OCI-LY7 (cell line): ENCODE data around the gene MRPL18. TPM values are rescaled to one million over a fixed set of nuclear protein-coding genes. Genes with fewer than 3 reads are reported as not detected.
"Not testable (repeated sequence)": the region's sequence is repeated elsewhere in the genome, so short reads cannot be mapped to it uniquely, and the experiment has no call there.

Experiments used
- BruUV-seq: library from RNA; stranded (reverse); fragments of 400-500 nt; replicated peaks from 2 replicates; lab custom pipeline; 2021; lab: Mats Ljungman, UMichigan
- CTCF ChIA-PET: fragments of 300-600 bp; sonication (Branson Sonifier 250); formaldehyde crosslinking; loops from one replicate; lab custom pipeline; 2022; ENCODE audit warnings: antibody characterized with exemption; ENCODE audit not compliant: unreplicated experiment; lab: Charles Lee
- POLR2A ChIA-PET: fragments of 300-600 bp; sonication (Branson Sonifier 250); formaldehyde crosslinking; loops from one replicate; lab custom pipeline; 2022; ENCODE audit warnings: antibody characterized with exemption; lab: Charles Lee
- DNase-seq: peaks from one replicate; pipeline ENCODE4 v3.0.0-alpha.2; 2015; ENCODE audit warnings: low spot score
- H2AFZ ChIP-seq: fragments of 200-600 bp; sonication (generic), shearing (Covaris generic); 2 replicates; pipeline ENCODE4 v1.6.1; 2014; ENCODE audit warnings: mild to moderate bottlenecking, antibody characterized with exemption, low read length, moderate library complexity
- H3K27ac ChIP-seq: fragments of 200-600 bp; sonication (generic); 2 replicates; pipeline ENCODE4 v1.5.1; 2014; ENCODE audit warnings: mixed run types, low read depth, mild to moderate bottlenecking, moderate library complexity, low read length, inconsistent platforms; ENCODE audit not compliant: poor library complexity, severe bottlenecking
- H3K36me3 ChIP-seq: fragments of 200-600 bp; sonication (generic); 2 replicates; pipeline ENCODE4 v1.6.1; 2014; ENCODE audit warnings: mild to moderate bottlenecking, antibody characterized with exemption, low read length, moderate library complexity, mixed read lengths; ENCODE audit not compliant: insufficient read depth
- H3K4me1 ChIP-seq: fragments of 200-600 bp; sonication (generic); 2 replicates; pipeline ENCODE4 v1.5.1; 2014; ENCODE audit warnings: mild to moderate bottlenecking, low read length; ENCODE audit not compliant: insufficient read depth, poor library complexity, severe bottlenecking
- H3K4me2 ChIP-seq: fragments of 200-600 bp; sonication (generic); 2 replicates; pipeline ENCODE4 v1.6.1; 2014; ENCODE audit warnings: mild to moderate bottlenecking, low read length
- H3K4me3 ChIP-seq: fragments of 200-600 bp; sonication (generic); 2 replicates; pipeline ENCODE4 v1.5.1; 2014; ENCODE audit warnings: mild to moderate bottlenecking, low read depth, low read length; ENCODE audit not compliant: poor library complexity, severe bottlenecking
- H3K79me2 ChIP-seq: fragments of 200-600 bp; sonication (generic); 2 replicates; pipeline ENCODE4 v1.6.1; 2016; ENCODE audit warnings: low read depth, mild to moderate bottlenecking, low read length, moderate library complexity, mixed read lengths; ENCODE audit not compliant: insufficient read depth
- H3K9me2 ChIP-seq: fragments of 200-600 bp; sonication (generic); 2 replicates; pipeline ENCODE4 v1.6.1; 2016; ENCODE audit warnings: mild to moderate bottlenecking, low read length, mixed read lengths; ENCODE audit not compliant: insufficient read depth
- H3K9me3 ChIP-seq: fragments of 200-600 bp; sonication (generic); 2 replicates; pipeline ENCODE4 v1.6.1; 2014; ENCODE audit warnings: mild to moderate bottlenecking, mixed run types, low read length, mixed read lengths
- H4K20me1 ChIP-seq: fragments of 200-600 bp; sonication (generic); 2 replicates; pipeline ENCODE4 v1.6.1; 2014; ENCODE audit warnings: mild to moderate bottlenecking, antibody characterized with exemption, low read length, moderate library complexity, mixed read lengths; ENCODE audit not compliant: insufficient read depth
- EZH2phosphoT487 ChIP-seq: fragments of 200-600 bp; sonication (generic); IDR thresholded peaks from 2 replicates; pipeline ENCODE4 v1.6.1; 2018; ENCODE audit warnings: low read depth, borderline replicate concordance, mild to moderate bottlenecking, mixed run types, antibody characterized with exemption, low read length, moderate library complexity, mixed read lengths
- intact Hi-C: fragments of 100-400 bp; cut with micrococcal nuclease; formaldehyde crosslinking; loops from one replicate; pipeline ENCODE4 v1.10.0; 2022; ENCODE audit not compliant: unreplicated experiment
- total RNA-seq, 2 experiments: library from RNA; depleted of rRNA in 1 of 2; stranded (reverse); fragments of >200 nt in 1 of 2; shearing (Covaris generic) in 1 of 2; gene quantifications; 2 replicates each; pipeline ENCODE4 v1.2.3, GENCODE V29; 2014 to 2022
- TF ChIP-seq, protein P1 (sequence below): fragments of 200-600 bp; sonication (generic); conservative IDR thresholded peaks from 2 replicates; pipeline ENCODE4 v1.5.1; 2014; ENCODE audit warnings: mild to moderate bottlenecking, antibody characterized with exemption, low read length, moderate library complexity, mixed read lengths

Gene MRPL18
- total RNA-seq, 2 experiments from 2014 or later = 117 to 128 TPM

DNA sequence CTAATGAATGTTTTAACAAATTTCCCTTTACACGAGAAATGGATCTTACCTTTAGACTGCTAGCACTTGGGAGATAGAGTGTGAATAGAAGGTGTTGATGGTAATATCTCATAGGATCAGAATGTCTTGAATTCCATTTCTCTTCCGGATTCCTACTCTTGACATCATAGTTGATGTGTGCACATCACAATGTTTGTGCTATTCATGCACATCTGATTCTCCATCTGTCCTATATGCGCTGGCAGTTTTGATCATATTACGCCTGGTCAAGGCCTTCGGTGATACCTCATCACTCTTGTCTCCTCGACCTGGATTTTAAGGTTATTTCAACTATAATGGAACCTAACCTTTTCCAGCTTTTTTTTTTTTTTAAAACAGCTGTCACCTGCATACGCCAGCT, 45.2 kb upstream of the MRPL18 start:
- CTCF ChIA-PET = no interaction called here
- Histone ChIP-seq H3K79me2 (peaks cover 65% of the 10 kb centered on the region; the same call in 1 of the 2 replicates), H3K36me3 (peaks cover 100% of the 10 kb centered on the region), H2AFZ (no peak overlapping the region), H3K4me2 (no peak overlapping the region), H4K20me1 (peaks cover 9% of the 10 kb centered on the region; the same call in 1 of the 2 replicates), H3K9me3 (no peaks in the 10 kb centered on the region), H3K9me2 (no peaks in the 10 kb centered on the region), H3K4me3 (no peak overlapping the region), H3K4me1 (no peaks in the 10 kb centered on the region), H3K27ac (no peak overlapping the region)
- intact Hi-C loops = no loop called here
- POLR2A ChIA-PET = interaction anchor here (0.6 to 1.6 kb wide), 3 partner anchors 11 to 724 kb away, joined by 3 to 6 read pairs (median 4); no protein-coding TSS in a partner anchor
- DNase-seq = no peak
- TF ChIP-seq EZH2phosphoT487 = no peak
- TF ChIP-seq, protein P1, sequence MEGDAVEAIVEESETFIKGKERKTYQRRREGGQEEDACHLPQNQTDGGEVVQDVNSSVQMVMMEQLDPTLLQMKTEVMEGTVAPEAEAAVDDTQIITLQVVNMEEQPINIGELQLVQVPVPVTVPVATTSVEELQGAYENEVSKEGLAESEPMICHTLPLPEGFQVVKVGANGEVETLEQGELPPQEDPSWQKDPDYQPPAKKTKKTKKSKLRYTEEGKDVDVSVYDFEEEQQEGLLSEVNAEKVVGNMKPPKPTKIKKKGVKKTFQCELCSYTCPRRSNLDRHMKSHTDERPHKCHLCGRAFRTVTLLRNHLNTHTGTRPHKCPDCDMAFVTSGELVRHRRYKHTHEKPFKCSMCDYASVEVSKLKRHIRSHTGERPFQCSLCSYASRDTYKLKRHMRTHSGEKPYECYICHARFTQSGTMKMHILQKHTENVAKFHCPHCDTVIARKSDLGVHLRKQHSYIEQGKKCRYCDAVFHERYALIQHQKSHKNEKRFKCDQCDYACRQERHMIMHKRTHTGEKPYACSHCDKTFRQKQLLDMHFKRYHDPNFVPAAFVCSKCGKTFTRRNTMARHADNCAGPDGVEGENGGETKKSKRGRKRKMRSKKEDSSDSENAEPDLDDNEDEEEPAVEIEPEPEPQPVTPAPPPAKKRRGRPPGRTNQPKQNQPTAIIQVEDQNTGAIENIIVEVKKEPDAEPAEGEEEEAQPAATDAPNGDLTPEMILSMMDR = no peak
- BruUV-seq = no TSS peak

DNA sequence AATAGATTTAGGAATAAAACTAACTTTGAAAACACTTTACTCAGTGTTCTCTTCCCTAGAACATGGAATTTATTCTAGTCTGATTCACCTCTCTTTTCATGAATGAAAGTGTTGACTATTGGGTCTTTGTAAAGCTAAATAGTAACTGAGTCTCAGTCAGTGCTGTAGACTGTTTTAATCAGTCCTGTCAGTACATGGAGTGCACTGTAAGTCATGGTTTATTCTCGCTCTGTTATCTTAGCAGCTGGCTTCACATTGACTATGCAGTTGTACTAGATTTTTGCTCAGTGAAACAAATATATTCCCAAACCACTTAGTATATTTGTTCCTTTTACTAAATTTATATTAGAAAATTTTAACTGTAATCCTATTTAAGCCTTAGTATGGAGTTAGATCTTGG, 43.5 kb upstream of the MRPL18 start:
- H3K36me3 ChIP-seq = peaks cover 100% of the 10 kb centered on the region
- H3K4me1 ChIP-seq = no peaks in the 10 kb centered on the region
- DNase-seq = no peak
- H3K4me2 ChIP-seq = no peak overlapping the region
- H3K4me3 ChIP-seq = no peak overlapping the region
- no peak overlapping the region for H3K27ac ChIP-seq
- H2AFZ ChIP-seq = no peak overlapping the region
- H3K9me3 ChIP-seq = no peaks in the 10 kb centered on the region
- H4K20me1 ChIP-seq = peaks cover 12% of the 10 kb centered on the region; the same call in 1 of the 2 replicates
- intact Hi-C loops = no loop called here
- TF ChIP-seq, protein P1 = no peak
- no peak for TF ChIP-seq EZH2phosphoT487
- ChIA-PET CTCF (no interaction called here), POLR2A (interaction anchor here (0.7 to 1.6 kb wide), 4 partner anchors 9 to 711 kb away, joined by 3 to 10 read pairs (median 4); no protein-coding TSS in a partner anchor)
- H3K79me2 ChIP-seq = peaks cover 57% of the 10 kb centered on the region; the same call in 1 of the 2 replicates
- H3K9me2 ChIP-seq = no peaks in the 10 kb centered on the region
- BruUV-seq = no TSS peak

DNA sequence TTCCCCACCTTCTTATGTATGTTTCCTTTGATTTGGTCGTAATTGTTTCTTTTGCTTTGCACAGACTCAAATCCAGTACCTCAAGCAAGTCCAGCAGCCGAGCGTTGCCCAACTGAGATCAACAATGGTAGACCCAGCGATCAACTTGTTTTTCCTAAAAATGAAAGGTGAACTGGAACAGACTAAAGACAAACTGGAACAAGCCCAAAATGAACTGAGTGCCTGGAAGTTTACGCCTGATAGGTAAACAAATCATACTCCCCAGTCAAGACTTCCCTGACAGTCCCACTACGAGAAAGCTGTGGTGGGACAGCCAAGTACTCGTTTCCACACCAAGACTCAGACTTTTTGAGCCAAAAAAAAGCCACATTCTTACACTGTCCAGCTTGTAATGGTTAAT, 42.1 kb upstream of the MRPL18 start:
- H3K9me3 ChIP-seq, DNase-seq, CTCF ChIA-PET, H2AFZ ChIP-seq, H3K4me1 ChIP-seq, intact Hi-C loops, H3K27ac ChIP-seq, H3K9me2 ChIP-seq, H3K4me3 ChIP-seq, H3K4me2 ChIP-seq, BruUV-seq: not testable (repeated sequence)
- peaks cover 12% of the 10 kb centered on the region; the same call in 1 of the 2 replicates for H4K20me1 ChIP-seq
- H3K36me3 ChIP-seq = peaks cover 100% of the 10 kb centered on the region
- POLR2A ChIA-PET = interaction anchor here (0.6 to 1.6 kb wide), 2 partner anchors 10 to 43 kb away, joined by 3 to 10 read pairs; no protein-coding TSS in a partner anchor
- H3K79me2 ChIP-seq = peaks cover 45% of the 10 kb centered on the region; the same call in 1 of the 2 replicates
